NB4 (cell line): Measurements from ENCODE around the gene PNMT.
"Not testable (repeated sequence)": the region's sequence is repeated elsewhere in the genome, so short reads cannot be mapped to it uniquely, and the experiment has no call there.

Experiments
- CTCF ChIP-seq: IDR thresholded peaks from one replicate; pipeline ENCODE4 v1.5.1; 2012; ENCODE audit warnings: low read depth, low read length
- POLR2A ChIP-seq: IDR thresholded peaks from 2 replicates; pipeline ENCODE4 v1.6.1; 2011; ENCODE audit warnings: mild to moderate bottlenecking; ENCODE audit not compliant: insufficient read length; ENCODE audit errors: extremely low read depth

DNA sequence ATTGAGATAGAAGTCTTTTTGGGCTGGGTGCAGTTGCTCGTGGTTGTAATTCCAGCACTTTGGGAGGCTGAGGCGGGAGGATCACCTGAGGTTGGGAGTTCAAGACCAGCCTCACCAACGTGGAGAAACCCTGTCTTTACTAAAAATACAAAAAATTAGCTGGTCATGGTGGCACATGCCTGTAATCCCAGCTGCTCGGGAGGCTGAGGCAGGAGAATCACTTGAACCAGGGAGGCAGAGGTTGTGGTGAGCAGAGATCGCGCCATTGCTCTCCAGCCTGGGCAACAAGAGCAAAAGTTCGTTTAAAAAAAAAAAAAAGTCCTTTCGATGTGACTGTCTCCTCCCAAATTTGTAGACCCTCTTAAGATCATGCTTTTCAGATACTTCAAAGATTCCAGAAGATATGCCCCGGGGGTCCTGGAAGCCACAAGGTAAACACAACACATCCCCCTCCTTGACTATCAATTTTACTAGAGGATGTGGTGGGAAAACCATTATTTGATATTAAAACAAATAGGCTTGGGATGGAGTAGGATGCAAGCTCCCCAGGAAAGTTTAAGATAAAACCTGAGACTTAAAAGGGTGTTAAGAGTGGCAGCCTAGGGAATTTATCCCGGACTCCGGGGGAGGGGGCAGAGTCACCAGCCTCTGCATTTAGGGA, 31.0 kb downstream of the PNMT start:
- TF ChIP-seq CTCF, POLR2A: not testable (repeated sequence)
